ENCODE measurements around the gene RFX7. TPM values are rescaled to one million over a fixed set of nuclear protein-coding genes. Genes with fewer than 3 reads are reported as not detected.
"Not testable (repeated sequence)": the region's sequence is repeated elsewhere in the genome, so short reads cannot be mapped to it uniquely, and the experiment has no call there.

RFX7 gene
- total RNA-seq, 1 donor from 2014 or later: 8.9 TPM

DNA sequence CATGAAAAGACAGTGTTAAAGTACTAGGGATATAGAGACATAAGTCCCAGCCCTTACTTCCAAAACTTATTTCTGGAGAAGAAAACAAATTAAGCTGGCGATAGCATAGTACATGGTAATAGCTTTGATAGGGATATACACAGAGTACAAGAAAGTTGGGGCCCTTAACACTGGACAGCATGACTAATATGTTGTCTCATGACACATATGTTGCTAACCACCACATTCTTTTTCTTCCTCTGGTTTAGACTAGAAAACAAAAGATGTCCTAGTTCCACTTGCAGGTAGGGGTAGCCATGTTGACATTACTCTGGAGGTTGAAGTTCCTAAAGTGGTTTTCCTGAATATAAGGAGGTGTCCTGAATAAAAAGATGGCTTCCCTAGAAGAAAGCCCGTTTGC lies 75.3 kb downstream of the RFX7 start:
- Histone ChIP-seq H3K4me1 (no peaks in the 10 kb centered on the region), H3K9me3 (replicated peaks) (no peaks in the 10 kb centered on the region), H3K36me3 (peaks cover 22% of the 10 kb centered on the region), H3K4me3 (no peak overlapping the region), H3K27ac (replicated peaks) (no peak overlapping the region), H3K27me3 (ENCODE audit: low read depth) (no peaks in the 10 kb centered on the region)
- no peak for DNase-seq
- intact Hi-C loops (cut with micrococcal nuclease): no loop called here
- TF ChIP-seq, protein P1, sequence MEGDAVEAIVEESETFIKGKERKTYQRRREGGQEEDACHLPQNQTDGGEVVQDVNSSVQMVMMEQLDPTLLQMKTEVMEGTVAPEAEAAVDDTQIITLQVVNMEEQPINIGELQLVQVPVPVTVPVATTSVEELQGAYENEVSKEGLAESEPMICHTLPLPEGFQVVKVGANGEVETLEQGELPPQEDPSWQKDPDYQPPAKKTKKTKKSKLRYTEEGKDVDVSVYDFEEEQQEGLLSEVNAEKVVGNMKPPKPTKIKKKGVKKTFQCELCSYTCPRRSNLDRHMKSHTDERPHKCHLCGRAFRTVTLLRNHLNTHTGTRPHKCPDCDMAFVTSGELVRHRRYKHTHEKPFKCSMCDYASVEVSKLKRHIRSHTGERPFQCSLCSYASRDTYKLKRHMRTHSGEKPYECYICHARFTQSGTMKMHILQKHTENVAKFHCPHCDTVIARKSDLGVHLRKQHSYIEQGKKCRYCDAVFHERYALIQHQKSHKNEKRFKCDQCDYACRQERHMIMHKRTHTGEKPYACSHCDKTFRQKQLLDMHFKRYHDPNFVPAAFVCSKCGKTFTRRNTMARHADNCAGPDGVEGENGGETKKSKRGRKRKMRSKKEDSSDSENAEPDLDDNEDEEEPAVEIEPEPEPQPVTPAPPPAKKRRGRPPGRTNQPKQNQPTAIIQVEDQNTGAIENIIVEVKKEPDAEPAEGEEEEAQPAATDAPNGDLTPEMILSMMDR (IDR thresholded peaks at IDR 0.05; ENCODE audit: borderline replicate concordance): no peak

DNA sequence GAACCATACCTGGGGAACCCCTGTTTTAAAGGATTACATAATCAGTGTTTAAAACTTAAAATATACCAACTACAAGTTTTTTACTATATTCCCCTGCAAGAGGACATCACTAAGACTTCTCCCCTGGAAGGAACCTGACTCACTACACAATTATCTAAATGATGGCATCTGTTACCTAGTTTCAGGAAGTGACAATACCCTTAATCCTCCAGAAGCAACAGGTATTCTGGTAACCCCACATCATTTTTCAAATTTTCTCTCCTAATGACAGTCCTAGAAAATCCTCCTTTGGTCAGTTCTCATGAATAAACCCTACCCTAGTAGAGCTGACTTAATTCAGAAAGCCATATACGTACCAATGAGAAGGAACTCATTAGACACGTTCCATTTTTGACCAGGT lies 78.4 kb downstream of the RFX7 start:
- H3K4me3 ChIP-seq: no peak overlapping the region
- H3K27me3 ChIP-seq (ENCODE audit: low read depth): no peaks in the 10 kb centered on the region
- peaks cover 24% of the 10 kb centered on the region for H3K4me1 ChIP-seq
- no peaks in the 10 kb centered on the region for H3K36me3 ChIP-seq
- TF ChIP-seq, protein P1 (IDR thresholded peaks at IDR 0.05; ENCODE audit: borderline replicate concordance): no peak
- no peak for DNase-seq
- H3K27ac ChIP-seq (replicated peaks): no peak overlapping the region
- intact Hi-C loops (cut with micrococcal nuclease): no loop called here
- H3K9me3 ChIP-seq (replicated peaks): no peaks in the 10 kb centered on the region

DNA sequence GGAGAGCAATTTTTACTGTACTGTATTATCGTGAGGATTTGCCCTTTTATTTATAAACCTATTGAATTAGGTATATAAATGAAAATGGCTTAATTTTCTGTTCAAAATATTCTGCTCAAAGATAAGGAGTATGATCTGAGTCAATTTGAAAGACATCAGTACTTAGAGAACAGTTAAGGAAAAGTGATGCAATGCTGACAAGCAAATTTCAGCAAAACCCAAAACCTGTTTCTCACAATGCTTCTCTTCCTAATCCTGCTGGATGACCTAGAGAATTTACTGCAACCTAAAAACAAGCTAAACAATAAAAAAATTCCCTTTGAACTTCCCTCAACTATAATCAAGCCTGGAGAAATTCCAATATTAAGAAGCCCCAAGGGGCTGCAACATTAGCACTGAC lies 82.7 kb downstream of the RFX7 start:
- no peaks in the 10 kb centered on the region for H3K9me3 ChIP-seq (replicated peaks)
- DNase-seq: no peak
- peaks cover 31% of the 10 kb centered on the region for H3K4me1 ChIP-seq
- no peaks in the 10 kb centered on the region for H3K36me3 ChIP-seq
- no peaks in the 10 kb centered on the region for H3K27me3 ChIP-seq (ENCODE audit: low read depth)
- TF ChIP-seq, protein P1 (IDR thresholded peaks at IDR 0.05; ENCODE audit: borderline replicate concordance): no peak
- H3K4me3 ChIP-seq: no peak overlapping the region
- no peak overlapping the region for H3K27ac ChIP-seq (replicated peaks)
- intact Hi-C loops (cut with micrococcal nuclease): no loop called here

DNA sequence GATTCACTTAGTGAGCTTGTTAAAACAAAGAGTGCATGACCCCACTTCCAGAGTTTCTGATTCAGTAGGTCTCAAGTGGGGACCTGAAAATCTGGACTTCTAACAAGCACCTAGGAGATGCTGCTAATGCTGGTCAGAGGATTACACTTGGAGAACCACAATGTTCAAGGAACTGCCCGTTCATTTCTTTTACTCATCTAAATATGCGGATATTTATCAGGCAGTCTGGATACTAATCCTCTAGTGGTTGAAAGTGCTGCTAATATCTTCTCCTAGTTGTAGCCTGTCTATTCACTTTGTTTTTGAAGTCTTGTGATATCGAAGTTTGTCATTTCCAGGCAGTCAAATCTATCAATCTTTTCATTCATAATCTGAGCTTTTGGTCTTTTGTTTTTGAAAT lies 86.8 kb downstream of the RFX7 start:
- DNase-seq: no peak
- Histone ChIP-seq H3K27ac (replicated peaks) (no peak overlapping the region), H3K36me3 (no peaks in the 10 kb centered on the region), H3K4me3 (no peak overlapping the region), H3K9me3 (replicated peaks) (peaks cover 21% of the 10 kb centered on the region), H3K27me3 (ENCODE audit: low read depth) (no peaks in the 10 kb centered on the region), H3K4me1 (peaks cover 23% of the 10 kb centered on the region)
- intact Hi-C loops (cut with micrococcal nuclease): no loop called here
- TF ChIP-seq, protein P1 (IDR thresholded peaks at IDR 0.05; ENCODE audit: borderline replicate concordance): no peak

GRCh38 chr15:56155278-56155677 lies 88.4 kb downstream of the RFX7 start:
- intact Hi-C loops (cut with micrococcal nuclease); DNase-seq: not testable (repeated sequence)

DNA sequence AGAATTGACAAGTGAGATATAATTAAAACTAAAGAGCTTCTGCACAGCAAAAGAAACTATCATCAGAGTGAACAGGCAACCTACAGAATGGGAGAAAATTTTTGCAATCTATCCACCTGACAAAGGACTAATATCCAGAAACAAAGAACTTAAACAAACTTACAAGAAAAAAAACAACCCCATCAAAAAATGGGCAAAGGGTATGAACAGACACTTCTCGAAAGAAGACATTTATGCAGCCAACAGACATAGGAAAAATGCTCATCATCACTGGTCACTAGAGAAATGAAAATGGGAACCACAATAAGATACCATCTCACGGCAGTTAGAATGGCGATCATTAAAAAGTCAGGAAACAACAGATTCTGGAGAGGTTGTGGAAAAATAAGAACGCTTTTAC lies 88.9 kb downstream of the RFX7 start:
- H3K9me3 ChIP-seq (replicated peaks): peaks cover 32% of the 10 kb centered on the region

More at GRCh38 chr15:56155278-56155677, 88.4 kb downstream of the RFX7 start:
- not testable (repeated sequence) for H3K27me3 ChIP-seq (ENCODE audit: low read depth); H3K4me1 ChIP-seq; H3K36me3 ChIP-seq; H3K27ac ChIP-seq (replicated peaks); H3K4me3 ChIP-seq
- H3K9me3 ChIP-seq (replicated peaks): peaks cover 32% of the 10 kb centered on the region

DNA sequence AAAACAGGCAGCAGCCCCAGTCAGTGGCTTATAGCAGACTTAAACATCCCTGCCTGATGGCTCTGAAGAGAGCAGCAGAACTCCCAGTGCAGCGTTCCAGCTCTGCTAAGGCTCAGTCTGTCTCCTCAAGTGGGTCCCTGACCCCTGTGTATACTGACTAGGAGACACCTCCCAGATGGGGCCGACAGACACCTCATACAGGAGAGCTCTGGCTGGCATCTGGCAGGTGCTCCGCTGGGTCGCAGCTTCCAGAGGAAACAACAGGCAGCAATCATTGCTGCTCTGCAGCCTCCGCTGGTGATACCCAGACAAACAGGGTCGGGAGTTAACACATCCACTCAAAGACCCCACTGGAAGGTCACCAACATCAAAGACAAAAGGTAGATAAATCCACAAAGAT lies 93.5 kb downstream of the RFX7 start:
- peaks cover 10% of the 10 kb centered on the region for H3K4me1 ChIP-seq
- H3K27me3 ChIP-seq (ENCODE audit: low read depth): no peaks in the 10 kb centered on the region
- no peak for DNase-seq
- TF ChIP-seq, protein P1 (IDR thresholded peaks at IDR 0.05; ENCODE audit: borderline replicate concordance): no peak
- peaks cover 42% of the 10 kb centered on the region for H3K9me3 ChIP-seq (replicated peaks)
- intact Hi-C loops (cut with micrococcal nuclease): no loop called here
- no peak overlapping the region for H3K27ac ChIP-seq (replicated peaks)
- H3K4me3 ChIP-seq: no peak overlapping the region
- H3K36me3 ChIP-seq: no peaks in the 10 kb centered on the region

More for the DNA sequence above, 88.9 kb downstream of the RFX7 start:
- DNase-seq; H3K27me3 ChIP-seq (ENCODE audit: low read depth); H3K36me3 ChIP-seq; intact Hi-C loops (cut with micrococcal nuclease); H3K4me1 ChIP-seq; H3K27ac ChIP-seq (replicated peaks); H3K4me3 ChIP-seq: not testable (repeated sequence)
